OCI-LY1 (cell line): ENCODE data around the gene PRF1.

ENCODE experiments used
- H2AFZ ChIP-seq: fragments of 200-600 bp; sonication (generic), shearing (Covaris generic); 2 replicates; pipeline ENCODE4 v1.6.0; 2014; ENCODE audit warnings: antibody characterized with exemption, mild to moderate bottlenecking, low read length
- H3F3A ChIP-seq: fragments of 200-600 bp; sonication (generic), shearing (Covaris generic); 2 replicates; pipeline ENCODE4 v1.6.0; 2014; ENCODE audit warnings: mild to moderate bottlenecking, antibody characterized with exemption, low read length, moderate library complexity; ENCODE audit not compliant: insufficient read depth
- H3K27ac ChIP-seq: fragments of 200-600 bp; sonication (generic); 2 replicates; pipeline ENCODE4 v1.5.1; 2014; ENCODE audit warnings: low read length, mixed run types, mild to moderate bottlenecking, low read depth; ENCODE audit not compliant: poor library complexity, severe bottlenecking
- H3K27me3 ChIP-seq: fragments of 200-600 bp; sonication (generic); 2 replicates; pipeline ENCODE4 v1.6.0; 2014; ENCODE audit warnings: antibody characterized with exemption, mild to moderate bottlenecking, low read length, moderate library complexity; ENCODE audit not compliant: insufficient read depth
- H3K36me3 ChIP-seq: fragments of 200-600 bp; sonication (generic); 2 replicates; pipeline ENCODE4 v1.6.1; 2014; ENCODE audit warnings: mild to moderate bottlenecking, antibody characterized with exemption, low read length, moderate library complexity, mixed read lengths; ENCODE audit not compliant: insufficient read depth
- H3K4me1 ChIP-seq: fragments of 200-600 bp; sonication (generic); 2 replicates; pipeline ENCODE4 v1.5.1; 2014; ENCODE audit warnings: mild to moderate bottlenecking, low read length, moderate library complexity; ENCODE audit not compliant: insufficient read depth, severe bottlenecking
- H3K4me2 ChIP-seq: fragments of 200-600 bp; sonication (generic), shearing (Covaris generic); 2 replicates; pipeline ENCODE4 v1.6.1; 2014; ENCODE audit warnings: low read length
- H3K4me3 ChIP-seq: fragments of 200-600 bp; sonication (generic); 2 replicates; pipeline ENCODE4 v1.5.1; 2014; ENCODE audit warnings: low read length, low read depth, mild to moderate bottlenecking, mixed read lengths; ENCODE audit not compliant: poor library complexity, severe bottlenecking
- H3K79me2 ChIP-seq: fragments of 200-600 bp; shearing (Covaris generic); 2 replicates; pipeline ENCODE4 v1.6.1; 2016; ENCODE audit warnings: mixed run types, low read length, mixed read lengths; ENCODE audit not compliant: insufficient read depth
- H3K9ac ChIP-seq: fragments of 200-600 bp; sonication (generic), shearing (Covaris generic); 2 replicates; pipeline ENCODE4 v1.6.1; 2014; ENCODE audit warnings: mild to moderate bottlenecking, low read length, mixed read lengths
- H3K9me2 ChIP-seq: fragments of 200-600 bp; sonication (generic), shearing (Covaris generic); 2 replicates; pipeline ENCODE4 v1.6.1; 2014; ENCODE audit warnings: low read depth, mild to moderate bottlenecking, low read length, mixed read lengths
- H3K9me3 ChIP-seq: fragments of 200-600 bp; shearing (Covaris generic); 2 replicates; pipeline ENCODE4 v1.6.1; 2014; ENCODE audit warnings: low read length, mixed read lengths
- H4K20me1 ChIP-seq: fragments of 200-600 bp; sonication (generic), shearing (Covaris generic); 2 replicates; pipeline ENCODE4 v1.6.0; 2016; ENCODE audit warnings: mild to moderate bottlenecking, low read length; ENCODE audit not compliant: insufficient read depth
- EZH2 ChIP-seq: fragments of 200-600 bp; sonication (generic), shearing (Covaris generic); IDR thresholded peaks from 2 replicates; pipeline ENCODE4 v1.8.0; 2017; ENCODE audit warnings: borderline replicate concordance, mixed run types, mild to moderate bottlenecking, antibody characterized with exemption, low read length, moderate library complexity, mixed read lengths
- TF ChIP-seq, protein P1 (sequence below): fragments of 200-600 bp; sonication (generic), shearing (Covaris generic); IDR thresholded peaks from 2 replicates; pipeline ENCODE4 v1.5.1; 2017; ENCODE audit warnings: mild to moderate bottlenecking, antibody characterized with exemption, low read length, moderate library complexity, mixed read lengths

The PRF1 gene

DNA sequence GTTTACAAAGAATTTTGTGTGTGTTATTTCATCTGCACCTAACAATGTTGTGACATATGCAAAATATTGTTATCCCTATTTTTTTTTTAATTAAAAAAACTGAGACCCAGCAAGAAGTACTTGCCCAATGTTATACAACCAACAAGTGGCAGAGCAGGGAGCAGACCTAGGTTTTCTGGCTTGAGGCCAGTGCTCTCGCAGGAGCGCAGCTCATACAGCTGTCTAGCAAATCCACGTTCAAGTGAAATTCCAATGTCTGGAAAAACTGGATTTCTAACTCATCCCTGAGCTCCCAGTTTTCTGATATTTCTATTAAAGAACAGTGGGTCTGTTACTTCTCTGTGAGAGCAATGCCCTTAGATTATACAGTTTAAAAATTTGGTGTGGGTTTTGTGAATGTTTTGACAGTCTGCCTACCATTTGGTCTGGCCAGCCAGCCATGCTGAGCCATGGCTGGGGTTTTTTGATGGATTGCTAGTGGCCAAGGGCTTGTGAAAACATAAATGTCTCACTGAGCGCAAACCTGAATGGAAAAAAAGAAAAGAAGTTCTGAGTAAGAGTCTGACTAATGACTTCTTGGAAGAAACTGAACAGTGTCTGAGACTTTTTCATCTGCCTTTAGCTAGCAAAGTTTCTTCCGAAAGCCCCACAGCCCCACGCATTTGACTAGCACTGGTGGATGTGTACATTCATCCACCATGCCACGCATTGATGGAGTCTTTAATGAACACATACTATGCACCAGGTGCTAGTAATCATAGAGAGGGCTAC is 15.4 kb upstream of the PRF1 start:
- no peaks in the 10 kb centered on the region for H3K9me2 ChIP-seq
- H2AFZ ChIP-seq = no peak overlapping the region
- H3K27me3 ChIP-seq = no peaks in the 10 kb centered on the region
- H3K36me3 ChIP-seq = no peaks in the 10 kb centered on the region; the same call in 1 of the 2 replicates
- H3K4me3 ChIP-seq = no peak overlapping the region
- H3K4me1 ChIP-seq = peaks cover 32% of the 10 kb centered on the region
- no peaks in the 10 kb centered on the region for H3F3A ChIP-seq
- no peak overlapping the region for H3K27ac ChIP-seq
- TF ChIP-seq, protein P1, sequence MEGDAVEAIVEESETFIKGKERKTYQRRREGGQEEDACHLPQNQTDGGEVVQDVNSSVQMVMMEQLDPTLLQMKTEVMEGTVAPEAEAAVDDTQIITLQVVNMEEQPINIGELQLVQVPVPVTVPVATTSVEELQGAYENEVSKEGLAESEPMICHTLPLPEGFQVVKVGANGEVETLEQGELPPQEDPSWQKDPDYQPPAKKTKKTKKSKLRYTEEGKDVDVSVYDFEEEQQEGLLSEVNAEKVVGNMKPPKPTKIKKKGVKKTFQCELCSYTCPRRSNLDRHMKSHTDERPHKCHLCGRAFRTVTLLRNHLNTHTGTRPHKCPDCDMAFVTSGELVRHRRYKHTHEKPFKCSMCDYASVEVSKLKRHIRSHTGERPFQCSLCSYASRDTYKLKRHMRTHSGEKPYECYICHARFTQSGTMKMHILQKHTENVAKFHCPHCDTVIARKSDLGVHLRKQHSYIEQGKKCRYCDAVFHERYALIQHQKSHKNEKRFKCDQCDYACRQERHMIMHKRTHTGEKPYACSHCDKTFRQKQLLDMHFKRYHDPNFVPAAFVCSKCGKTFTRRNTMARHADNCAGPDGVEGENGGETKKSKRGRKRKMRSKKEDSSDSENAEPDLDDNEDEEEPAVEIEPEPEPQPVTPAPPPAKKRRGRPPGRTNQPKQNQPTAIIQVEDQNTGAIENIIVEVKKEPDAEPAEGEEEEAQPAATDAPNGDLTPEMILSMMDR = no peak
- no peak for TF ChIP-seq EZH2
- no peak overlapping the region for H3K4me2 ChIP-seq
- H3K9me3 ChIP-seq = 0 out of 2 replicates have a peak, but pooled peaks cover 8% of the 10 kb centered on the region
- H3K79me2 ChIP-seq = no peaks in the 10 kb centered on the region
- H4K20me1 ChIP-seq = no peaks in the 10 kb centered on the region
- H3K9ac ChIP-seq = no peak overlapping the region

DNA sequence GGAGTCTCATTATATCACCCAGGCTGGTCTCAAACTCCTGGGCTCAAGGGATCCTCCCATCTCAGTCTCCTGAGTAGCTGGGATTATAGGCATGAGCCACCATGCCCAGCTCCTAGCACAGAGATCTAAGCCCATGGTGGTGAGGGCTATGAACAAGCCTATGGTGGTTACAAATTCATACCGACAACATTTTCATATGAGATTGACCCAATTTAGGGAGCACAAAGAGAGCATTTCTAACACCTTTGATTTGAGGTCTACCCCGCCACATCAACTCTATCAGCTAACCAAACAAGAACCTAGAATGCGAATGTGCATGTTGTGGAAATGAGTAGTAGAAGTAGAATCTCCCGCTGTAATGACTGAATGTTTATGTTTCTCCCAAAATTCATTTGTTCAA is 14.2 kb upstream of the PRF1 start:
- Histone ChIP-seq H3K4me3 (no peak overlapping the region), H3K36me3 (no peaks in the 10 kb centered on the region), H3K4me2 (no peak overlapping the region), H4K20me1 (no peaks in the 10 kb centered on the region), H3K4me1 (peaks cover 40% of the 10 kb centered on the region), H3F3A (no peaks in the 10 kb centered on the region), H3K27me3 (no peaks in the 10 kb centered on the region), H3K9me3 (0 out of 2 replicates have a peak, but pooled peaks cover 8% of the 10 kb centered on the region), H3K9ac (no peak overlapping the region), H3K79me2 (no peaks in the 10 kb centered on the region), H3K27ac (no peak overlapping the region), H2AFZ (no peak overlapping the region), H3K9me2 (no peaks in the 10 kb centered on the region)
- no peak for TF ChIP-seq EZH2
- TF ChIP-seq, protein P1 = no peak

DNA sequence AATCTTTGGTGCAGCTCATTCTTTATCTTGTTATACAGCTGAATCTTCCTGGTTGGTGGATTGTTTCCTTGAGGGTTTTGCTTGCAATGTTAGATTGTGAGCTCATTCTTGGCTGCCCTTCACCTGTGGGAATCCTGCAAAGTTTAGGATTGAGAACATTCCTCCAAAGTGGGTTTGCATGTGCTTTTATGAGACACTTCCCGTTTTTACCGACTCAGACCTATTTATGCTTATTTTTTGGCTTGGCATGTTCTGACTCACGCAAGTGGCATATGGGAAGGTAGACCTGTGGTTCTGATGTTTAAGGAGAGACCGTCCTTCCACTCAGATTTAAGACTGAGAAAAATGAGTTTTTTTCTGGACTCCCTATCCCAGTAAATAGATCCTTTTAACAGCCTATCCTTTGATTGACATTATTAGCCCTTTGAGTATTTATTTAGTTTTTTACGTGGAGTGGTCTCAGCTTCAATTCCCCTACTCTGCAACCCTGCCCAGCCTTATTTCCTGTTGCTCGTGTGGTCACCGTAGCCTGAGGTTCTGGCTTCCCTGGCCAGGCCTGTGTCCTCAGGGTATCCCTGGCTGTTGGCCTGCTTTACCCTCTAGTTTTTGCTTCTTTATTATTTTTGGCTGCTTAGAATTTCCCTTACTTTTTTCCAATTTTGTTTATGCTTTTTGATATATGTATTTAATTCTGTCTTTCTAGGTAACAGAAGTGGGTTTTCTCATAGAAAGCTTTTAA is 13.4 kb upstream of the PRF1 start:
- Histone ChIP-seq H3K27ac (no peak overlapping the region), H3K36me3 (no peaks in the 10 kb centered on the region), H3K79me2 (no peaks in the 10 kb centered on the region), H3K4me3 (no peak overlapping the region), H3K27me3 (no peaks in the 10 kb centered on the region), H3K9me3 (0 out of 2 replicates have a peak, but pooled peaks cover 8% of the 10 kb centered on the region), H3K9me2 (no peaks in the 10 kb centered on the region), H2AFZ (no peak overlapping the region), H3F3A (no peaks in the 10 kb centered on the region), H3K4me2 (no peak overlapping the region), H4K20me1 (no peaks in the 10 kb centered on the region), H3K9ac (no peak overlapping the region), H3K4me1 (peaks cover 44% of the 10 kb centered on the region)
- TF ChIP-seq EZH2 = no peak
- TF ChIP-seq, protein P1 = no peak
